SK-N-SH (cell line): Measurements from ENCODE around the gene LSM14B. TPM values are rescaled to one million over a fixed set of nuclear protein-coding genes. Genes with fewer than 3 reads are reported as not detected.

Experiments used
- CTCF ChIA-PET: fragments of 300-600, 350-600 bp; formaldehyde crosslinking; extraction: SDS; loops from one replicate; lab custom pipeline; 2021; lab: Yijun Ruan, JAX
- POLR2A ChIA-PET: fragments of 350-600 bp; sonication (Branson Sonifier 250); formaldehyde crosslinking; extraction: SDS; loops from one replicate; lab custom pipeline; 2020; ENCODE audit warnings: antibody characterized with exemption, inconsistent platforms; lab: Yijun Ruan, JAX
- DNase-seq: peaks from one replicate; pipeline ENCODE4 v3.0.0; 2012
- H2AFZ ChIP-seq: fragments of 200-600 bp; sonication (generic); 2 replicates; pipeline ENCODE4 v1.8.1; 2016; ENCODE audit warnings: antibody characterized with exemption, mild to moderate bottlenecking, low read depth
- H3F3A ChIP-seq: fragments of 200-600 bp; sonication (generic); replicated peaks from 2 replicates; pipeline ENCODE3; 2016; ENCODE audit warnings: antibody characterized with exemption, mild to moderate bottlenecking; ENCODE audit not compliant: insufficient read depth
- H3K27ac ChIP-seq, 2 experiments: fragments of 200-500 bp in 1 of 2; fragments of 200-600 bp in 1 of 2; sonication (Bioruptor generic) in 1 of 2; sonication (generic), shearing (Covaris generic) in 1 of 2; 2 replicates each; pipeline versions ENCODE4 v1.5.1 to v1.6.1; 2014 to 2016; ENCODE audit warnings: low read depth in 2 of 2, inconsistent platforms in 1 of 2, low read length in 1 of 2, mild to moderate bottlenecking in 1 of 2, mixed read lengths in 1 of 2
- H3K27me3 ChIP-seq: fragments of 200-600 bp; sonication (generic), shearing (Covaris generic); 2 replicates; pipeline ENCODE4 v1.6.1; 2016; ENCODE audit warnings: mixed run types; ENCODE audit not compliant: insufficient read depth
- H3K36me3 ChIP-seq, 2 experiments: fragments of 200-500 bp in 1 of 2; fragments of 200-600 bp in 1 of 2; sonication (Bioruptor generic) in 1 of 2; sonication (generic) in 1 of 2; replicated peaks in 1 of 2; 2 replicates each; pipeline versions ENCODE3 to v1.5.1; 2014 to 2016; ENCODE audit warnings: low read length in 1 of 2, mild to moderate bottlenecking in 1 of 2; ENCODE audit not compliant: insufficient read depth in 2 of 2, control insufficient read depth in 1 of 2
- H3K4me1 ChIP-seq, 2 experiments: fragments of 200-500 bp in 1 of 2; fragments of 200-600 bp in 1 of 2; sonication (Bioruptor generic) in 1 of 2; sonication (generic), shearing (Covaris generic) in 1 of 2; 2 replicates each; pipeline versions ENCODE4 v1.5.1 to v1.6.1; 2014 to 2016; ENCODE audit warnings: low read depth in 1 of 2, low read length in 1 of 2, mixed run types in 1 of 2; ENCODE audit not compliant: insufficient read depth in 2 of 2, control insufficient read depth in 1 of 2
- H3K4me2 ChIP-seq: fragments of 200-600 bp; sonication (generic), shearing (Covaris generic); 2 replicates; pipeline ENCODE4 v1.6.1; 2017; ENCODE audit warnings: mixed run types
- H3K4me3 ChIP-seq, 2 experiments: fragments of 200-500 bp in 1 of 2; fragments of 200-600 bp in 1 of 2; sonication (Bioruptor generic) in 1 of 2; sonication (generic), shearing (Covaris generic) in 1 of 2; 2 replicates each; pipeline versions ENCODE4 v1.5.1 to v1.8.1; 2014 to 2016; ENCODE audit warnings: low read depth in 2 of 2, inconsistent platforms in 1 of 2, low read length in 1 of 2, mild to moderate bottlenecking in 1 of 2, mixed read lengths in 1 of 2, moderate library complexity in 1 of 2
- H3K79me2 ChIP-seq: fragments of 200-600 bp; sonication (generic); 2 replicates; pipeline ENCODE4 v1.8.1; 2017; ENCODE audit warnings: mild to moderate bottlenecking; ENCODE audit not compliant: insufficient read depth
- H3K9ac ChIP-seq: fragments of 200-600 bp; sonication (generic); 2 replicates; pipeline ENCODE4 v1.6.1; 2017; ENCODE audit warnings: mixed run types
- H3K9me2 ChIP-seq: fragments of 200-600 bp; sonication (generic); 2 replicates; pipeline ENCODE4 v1.6.1; 2017; ENCODE audit warnings: mixed run types
- H3K9me3 ChIP-seq: fragments of 200-600 bp; sonication (generic); 2 replicates; pipeline ENCODE4 v1.6.1; 2017; ENCODE audit warnings: mixed run types, mild to moderate bottlenecking, moderate library complexity
- H4K20me1 ChIP-seq: fragments of 200-600 bp; sonication (generic); 2 replicates; pipeline ENCODE4 v1.6.1; 2017; ENCODE audit warnings: mild to moderate bottlenecking, mixed run types; ENCODE audit not compliant: insufficient read depth
- CHD2 ChIP-seq: fragments of 150-350 bp; IDR thresholded peaks from 2 replicates; pipeline ENCODE4 v1.6.1; 2018; ENCODE audit warnings: low read length; ENCODE audit not compliant: partially characterized antibody
- ELF1 ChIP-seq: IDR thresholded peaks from 2 replicates; pipeline ENCODE4 v1.4.0; 2012
- FOSL2 ChIP-seq: IDR thresholded peaks from 2 replicates; pipeline ENCODE4 v1.4.0; 2012; ENCODE audit warnings: low read depth, mild to moderate bottlenecking, moderate library complexity, borderline replicate concordance
- JUND ChIP-seq: IDR thresholded peaks from 2 replicates; pipeline ENCODE4 v1.4.0; 2012
- NFIC ChIP-seq: IDR thresholded peaks from 2 replicates; pipeline ENCODE4 v1.4.0; 2012; ENCODE audit warnings: borderline replicate concordance
- NRF1 ChIP-seq: IDR thresholded peaks from 2 replicates; pipeline ENCODE4 v1.6.1; 2012; ENCODE audit warnings: low read depth, mild to moderate bottlenecking, low read length
- RXRA ChIP-seq: IDR thresholded peaks from 2 replicates; pipeline ENCODE4 v1.4.0; 2012; ENCODE audit warnings: low read depth, mild to moderate bottlenecking, borderline replicate concordance
- TAF1 ChIP-seq: IDR thresholded peaks from 2 replicates; pipeline ENCODE4 v1.6.1; 2012; ENCODE audit warnings: low read depth, mild to moderate bottlenecking, low read length, moderate library complexity, borderline replicate concordance
- USF1 ChIP-seq: IDR thresholded peaks from 2 replicates; pipeline ENCODE4 v1.4.0; 2012; ENCODE audit warnings: low read depth, borderline replicate concordance
- USF2 ChIP-seq: fragments of 150-350 bp; IDR thresholded peaks from 2 replicates; pipeline ENCODE4 v1.6.1; 2017; ENCODE audit warnings: antibody characterized with exemption, low read length, low read depth, borderline replicate concordance
- WGBS: methylation state at CpG from one replicate; pipeline ENCODE4 v1.1.6; 2017; ENCODE audit warnings: low lambda C conversion rate; 5-methylcytosine and 5-hydroxymethylcytosine counted together
- polyA plus RNA-seq, 3 experiments: library from polyadenylated mRNA; depleted of rRNA; stranded (reverse); fragments of >200 nt; gene quantifications; 2 replicates each; pipeline ENCODE4 v1.2.3, GENCODE V29; 2012

LSM14B gene
- polyA plus RNA-seq, 1 of the 3 experiments (the other 2 are of a cell fraction), result 64.6 TPM

GRCh38 chr20:62163485-62163865 lies 41.2 kb downstream of the LSM14B start:
- H3K9ac ChIP-seq, result no peak overlapping the region
- ChIA-PET POLR2A (interaction anchor here (0.6 kb wide), 1 partner anchor 278 kb away, joined by 3 read pairs; no protein-coding TSS in a partner anchor), CTCF (no interaction called here)
- no peak for DNase-seq
- no peaks in the 10 kb centered on the region for H3F3A ChIP-seq
- peaks cover 11% of the 10 kb centered on the region; the same call in 1 of the 2 replicates for H3K79me2 ChIP-seq
- no peaks in the 10 kb centered on the region for H3K9me3 ChIP-seq
- no peaks in the 10 kb centered on the region for H3K4me1 ChIP-seq
- no peak overlapping the region for H3K27ac ChIP-seq
- H4K20me1 ChIP-seq, result peaks cover 8% of the 10 kb centered on the region; the same call in 1 of the 2 replicates
- H2AFZ ChIP-seq, result no peak overlapping the region
- 97% methylated on average over 23 of the region's 25 CpGs for WGBS
- TF ChIP-seq JUND (no peak), USF2 (no peak), NFIC (no peak)
- TF ChIP-seq, all 33 proteins: peak for 0
- Histone ChIP-seq H3K36me3 (peaks cover 0 to 45% of the 10 kb centered on the region in 2 experiments), H3K27me3 (no peaks in the 10 kb centered on the region), H3K9me2 (no peaks in the 10 kb centered on the region), H3K4me2 (no peak overlapping the region), H3K4me3 (no peak overlapping the region)

- WGBS, result 97% methylated on average over 27 of the region's 29 CpGs
- DNase-seq, result no peak
- ChIA-PET POLR2A (interaction anchor here (0.6 kb wide), 1 partner anchor 277 kb away, joined by 3 read pairs; no protein-coding TSS in a partner anchor), CTCF (interaction anchor here (1.0 kb wide), 1 partner anchor 9 kb away, joined by 3 read pairs; no protein-coding TSS in a partner anchor)
- Histone ChIP-seq H3K27me3 (no peaks in the 10 kb centered on the region), H4K20me1 (peaks cover 6% of the 10 kb centered on the region; the same call in 1 of the 2 replicates), H3K4me2 (no peak overlapping the region), H3K9me2 (no peaks in the 10 kb centered on the region), H3K9ac (no peak overlapping the region), H3K4me1 (no peaks in the 10 kb centered on the region), H3K9me3 (no peaks in the 10 kb centered on the region), H3F3A (no peaks in the 10 kb centered on the region), H2AFZ (no peak overlapping the region), H3K27ac (no peak overlapping the region), H3K79me2 (peaks cover 6% of the 10 kb centered on the region; the same call in 1 of the 2 replicates), H3K4me3 (no peak overlapping the region), H3K36me3 (peaks cover 0 to 44% of the 10 kb centered on the region in 2 experiments)
- TF ChIP-seq USF1 (no peak), RXRA (no peak), CHD2 (no peak), FOSL2 (no peak), ELF1 (no peak), NRF1 (no peak), TAF1 (no peak)
Observed at GRCh38 chr20:62163986-62164762, 41.9 kb downstream of the LSM14B start.
